Activated naive CD4-positive, alpha-beta T cell treated with anti-CD3 and anti-CD28 coated beads, Interleukin-2, amount 50 U/mL, for 24 hours (primary cell): ENCODE data around the gene LACRT.

Experiments
- H3K27ac Mint-ChIP-seq: one replicate; pipeline ENCODE4 v1.8.0; 2021; ENCODE audit warnings: mild to moderate bottlenecking, mixed read lengths
- H3K27me3 Mint-ChIP-seq: one replicate; pipeline ENCODE4 v1.8.0; 2021; ENCODE audit warnings: mixed read lengths
- H3K36me3 Mint-ChIP-seq: one replicate; pipeline ENCODE4 v1.8.0; 2021; ENCODE audit warnings: mixed read lengths
- H3K4me1 Mint-ChIP-seq: one replicate; pipeline ENCODE4 v1.8.0; 2021; ENCODE audit warnings: mixed read lengths
- H3K4me3 Mint-ChIP-seq: one replicate; pipeline ENCODE4 v1.8.0; 2021; ENCODE audit warnings: mild to moderate bottlenecking, mixed read lengths
- H3K9me3 Mint-ChIP-seq: one replicate; pipeline ENCODE4 v1.8.0; 2021; ENCODE audit warnings: mixed read lengths

Gene LACRT

DNA sequence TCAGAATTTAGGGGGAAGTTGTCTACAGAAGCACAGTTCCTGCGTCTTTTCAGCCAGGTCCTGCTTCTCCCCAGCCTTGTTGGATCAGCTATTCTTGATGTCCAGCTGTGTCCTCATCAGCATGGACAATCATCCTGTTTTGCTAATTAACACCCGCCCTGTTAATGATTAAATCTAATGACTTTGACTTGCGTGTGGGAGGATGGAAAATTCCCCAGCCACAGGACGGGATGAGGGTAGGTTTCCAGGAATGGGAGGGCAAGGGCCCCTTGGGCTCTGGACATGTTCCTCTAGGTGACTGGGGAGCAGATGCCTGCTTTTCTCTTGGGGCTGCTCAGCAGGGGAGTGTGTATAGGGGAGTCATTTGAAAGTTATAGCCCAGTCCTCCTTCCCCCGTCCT is 41.0 kb downstream of the LACRT start:
- peaks cover 15% of the 10 kb centered on the region for H3K4me1 Mint-ChIP-seq
- no peak overlapping the region for H3K4me3 Mint-ChIP-seq
- peaks cover 17% of the 10 kb centered on the region for H3K27me3 Mint-ChIP-seq
- H3K27ac Mint-ChIP-seq: no peak overlapping the region
- H3K36me3 Mint-ChIP-seq: no peaks in the 10 kb centered on the region
- H3K9me3 Mint-ChIP-seq: no peaks in the 10 kb centered on the region

DNA sequence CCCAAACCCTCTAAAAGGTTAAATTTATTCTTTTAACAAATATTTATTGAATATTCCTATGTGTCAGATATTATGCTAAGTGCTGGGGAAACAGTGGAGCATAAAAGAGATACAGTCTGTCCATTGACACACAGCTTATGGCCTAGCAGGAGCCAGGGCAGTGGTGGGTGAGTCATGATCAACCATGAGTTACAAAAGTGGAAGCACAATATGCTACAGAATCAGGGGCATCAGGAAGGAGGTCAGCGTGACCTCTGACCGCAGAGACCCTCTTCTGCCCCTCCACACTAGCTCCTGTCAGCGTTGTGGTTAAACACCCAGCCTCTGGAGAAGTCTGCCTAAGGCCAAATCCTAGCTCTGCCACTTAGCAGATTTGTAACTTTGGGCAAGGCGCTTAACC is 41.6 kb downstream of the LACRT start:
- H3K27ac Mint-ChIP-seq: no peak overlapping the region
- H3K27me3 Mint-ChIP-seq: peaks cover 17% of the 10 kb centered on the region
- no peak overlapping the region for H3K4me3 Mint-ChIP-seq
- peaks cover 16% of the 10 kb centered on the region for H3K4me1 Mint-ChIP-seq
- no peaks in the 10 kb centered on the region for H3K36me3 Mint-ChIP-seq
- H3K9me3 Mint-ChIP-seq: no peaks in the 10 kb centered on the region

DNA sequence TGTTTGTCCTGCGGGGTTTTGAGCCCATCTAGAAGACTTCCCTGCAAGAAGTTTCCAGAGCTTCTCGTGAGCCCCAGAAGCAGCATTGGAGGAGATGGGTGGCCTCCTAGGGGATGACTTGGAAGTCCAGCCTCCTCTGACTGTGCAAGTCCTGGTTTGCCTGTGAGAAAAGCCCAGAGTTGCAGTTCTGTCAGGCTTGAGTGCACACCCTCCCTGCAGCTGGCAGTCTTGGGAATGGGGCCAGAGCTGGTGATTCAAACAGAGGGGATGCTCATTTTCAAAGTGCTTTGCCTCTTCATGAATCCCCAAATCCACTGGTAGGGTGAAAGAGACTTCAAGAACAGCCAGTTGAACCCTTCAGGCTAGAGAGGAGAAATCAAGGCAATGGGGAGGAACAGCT is 42.4 kb downstream of the LACRT start:
- peaks cover 19% of the 10 kb centered on the region for H3K27me3 Mint-ChIP-seq

DNA sequence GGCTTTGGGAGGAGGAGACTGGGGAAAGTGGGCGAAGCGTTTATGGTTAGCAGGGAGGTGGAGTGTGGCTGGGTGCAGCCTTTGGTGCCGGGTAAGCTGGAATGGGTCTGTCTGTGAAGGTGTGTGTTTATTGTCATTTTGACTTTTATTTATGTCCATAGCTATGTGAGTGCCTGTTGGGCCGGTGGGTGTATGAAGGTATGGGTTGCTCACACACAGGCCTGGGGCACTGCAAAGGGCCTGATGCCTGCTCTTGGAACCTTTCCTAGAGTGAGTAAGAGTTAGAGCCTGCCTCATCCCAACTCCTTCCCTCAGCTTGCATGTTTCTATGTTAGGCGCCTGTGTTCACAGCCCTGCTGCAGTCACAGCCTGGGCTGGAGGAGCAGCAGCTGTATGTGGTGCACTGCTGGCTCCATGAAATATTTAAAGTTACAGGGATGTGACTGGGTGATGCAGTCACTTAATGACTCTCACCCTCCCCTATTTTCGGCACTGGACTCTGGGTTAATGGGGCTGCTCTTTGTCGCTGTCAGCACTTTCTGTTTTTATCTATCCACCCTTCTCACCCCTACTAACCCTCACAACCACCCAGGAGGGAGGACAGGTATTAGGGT is 43.6 kb downstream of the LACRT start:
- no peaks in the 10 kb centered on the region for H3K9me3 Mint-ChIP-seq
- peaks cover 26% of the 10 kb centered on the region for H3K27me3 Mint-ChIP-seq
- peaks cover 10% of the 10 kb centered on the region for H3K4me1 Mint-ChIP-seq
- H3K27ac Mint-ChIP-seq: no peak overlapping the region
- no peak overlapping the region for H3K4me3 Mint-ChIP-seq
- H3K36me3 Mint-ChIP-seq: no peaks in the 10 kb centered on the region

More for the DNA sequence above, 42.4 kb downstream of the LACRT start:
- no peak overlapping the region for H3K27ac Mint-ChIP-seq
- H3K9me3 Mint-ChIP-seq: no peaks in the 10 kb centered on the region
- H3K4me3 Mint-ChIP-seq: no peak overlapping the region
- H3K36me3 Mint-ChIP-seq: no peaks in the 10 kb centered on the region
- peaks cover 16% of the 10 kb centered on the region for H3K4me1 Mint-ChIP-seq

DNA sequence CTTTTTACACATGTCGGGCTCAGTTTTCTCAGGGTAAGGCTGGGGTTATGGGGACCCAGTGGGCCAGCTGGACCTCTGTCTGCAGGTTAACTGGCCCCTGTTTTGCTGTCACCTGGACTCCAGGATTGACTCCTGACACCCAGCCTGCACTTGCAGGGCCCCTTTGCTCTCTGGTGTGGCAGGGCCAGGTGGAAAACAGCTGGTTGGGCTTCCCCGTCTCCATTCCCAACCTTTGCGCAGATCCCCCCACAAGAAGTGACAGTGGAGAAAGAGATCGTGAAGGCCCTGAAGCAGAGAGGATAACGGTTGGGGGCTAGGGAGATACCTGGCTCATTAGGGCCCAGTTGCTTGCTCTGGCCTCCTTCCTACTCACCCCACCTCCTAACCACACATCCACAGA is 44.7 kb downstream of the LACRT start:
- H3K27me3 Mint-ChIP-seq: peaks cover 34% of the 10 kb centered on the region
- no peaks in the 10 kb centered on the region for H3K36me3 Mint-ChIP-seq
- peaks cover 10% of the 10 kb centered on the region for H3K4me1 Mint-ChIP-seq
- H3K4me3 Mint-ChIP-seq: peak overlapping the region; percentile 51
- peak overlapping the region; percentile 5 for H3K27ac Mint-ChIP-seq
- H3K9me3 Mint-ChIP-seq: no peaks in the 10 kb centered on the region

DNA sequence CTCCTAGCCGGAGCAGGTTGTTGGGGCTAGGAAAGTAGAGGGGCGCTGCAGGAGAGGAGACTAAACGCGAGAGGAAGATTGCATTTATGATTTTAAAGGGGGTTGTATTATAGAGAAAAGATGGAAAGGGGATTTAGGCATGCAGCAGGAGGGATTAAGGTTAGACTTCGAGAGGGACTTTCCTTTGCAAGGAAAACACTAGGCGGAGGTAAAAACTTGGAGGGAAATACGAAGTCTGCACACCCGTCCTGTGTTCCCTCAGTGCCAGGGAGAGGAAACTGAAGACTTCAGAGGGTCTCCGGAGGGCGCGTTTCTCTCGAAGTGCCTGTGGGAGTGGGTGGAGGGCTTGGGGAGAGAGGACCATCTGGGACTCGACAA is 45.8 kb downstream of the LACRT start:
- H3K36me3 Mint-ChIP-seq: no peaks in the 10 kb centered on the region
- peaks cover 36% of the 10 kb centered on the region for H3K27me3 Mint-ChIP-seq
- no peaks in the 10 kb centered on the region for H3K9me3 Mint-ChIP-seq
- peak overlapping the region; percentile 75 for H3K4me3 Mint-ChIP-seq
- H3K27ac Mint-ChIP-seq: no peak overlapping the region
- peaks cover 10% of the 10 kb centered on the region for H3K4me1 Mint-ChIP-seq

DNA sequence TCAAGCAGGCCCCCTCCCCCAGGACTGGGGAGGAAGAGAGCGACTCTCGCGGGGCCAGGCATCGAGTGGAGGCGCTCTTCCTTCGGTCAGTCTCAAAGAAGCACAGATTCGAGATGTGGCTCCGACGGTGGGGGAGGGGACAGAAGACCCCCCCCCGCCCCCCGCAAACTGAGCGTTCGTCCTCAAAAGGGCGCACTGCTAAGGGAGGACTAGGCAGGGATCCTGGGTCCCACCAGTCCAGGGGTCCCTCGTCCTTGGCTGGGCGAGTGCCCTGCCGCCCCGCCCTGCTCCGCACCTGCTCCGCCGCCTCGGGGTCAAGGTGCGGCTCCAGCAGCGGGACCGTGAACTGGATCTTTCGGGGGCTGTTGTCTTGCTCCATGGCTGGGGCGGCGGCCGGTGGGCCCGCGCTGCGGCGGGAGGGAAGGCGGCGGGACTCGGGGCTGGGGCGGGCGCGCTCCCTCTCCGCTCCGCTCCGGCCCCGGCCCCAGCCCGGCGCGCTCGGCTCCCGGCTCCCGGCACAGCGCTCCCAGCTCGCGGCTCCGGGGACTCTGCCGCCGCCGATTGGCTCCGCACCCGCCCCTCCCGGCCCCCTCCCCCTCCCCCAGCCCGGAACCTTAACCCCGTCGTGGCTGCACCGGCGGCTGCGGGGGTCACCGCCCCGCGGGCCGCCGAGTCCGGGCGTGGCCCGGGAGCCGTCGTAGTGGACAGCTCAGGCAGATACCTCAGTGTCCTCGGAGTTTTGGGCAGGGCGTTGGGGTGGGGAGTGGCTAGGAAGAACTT is 46.4 kb downstream of the LACRT start, which contains the start of gene PPP1R1A:
TSS of gene PPP1R1A (minus strand) at position 550 of the 780 bp plus-strand sequence. CDS start at position 379, 171 bp downstream.
- no peak within 1 kb of the TSS for H3K27ac Mint-ChIP-seq
- peak within 1 kb of the TSS; percentile 75 for H3K4me3 Mint-ChIP-seq
- H3K36me3 Mint-ChIP-seq: no peaks in the 10 kb centered on the region
- no peaks in the 10 kb centered on the region for H3K9me3 Mint-ChIP-seq
- peaks cover 36% of the 10 kb centered on the region for H3K27me3 Mint-ChIP-seq
- peaks cover 10% of the 10 kb centered on the region for H3K4me1 Mint-ChIP-seq

DNA sequence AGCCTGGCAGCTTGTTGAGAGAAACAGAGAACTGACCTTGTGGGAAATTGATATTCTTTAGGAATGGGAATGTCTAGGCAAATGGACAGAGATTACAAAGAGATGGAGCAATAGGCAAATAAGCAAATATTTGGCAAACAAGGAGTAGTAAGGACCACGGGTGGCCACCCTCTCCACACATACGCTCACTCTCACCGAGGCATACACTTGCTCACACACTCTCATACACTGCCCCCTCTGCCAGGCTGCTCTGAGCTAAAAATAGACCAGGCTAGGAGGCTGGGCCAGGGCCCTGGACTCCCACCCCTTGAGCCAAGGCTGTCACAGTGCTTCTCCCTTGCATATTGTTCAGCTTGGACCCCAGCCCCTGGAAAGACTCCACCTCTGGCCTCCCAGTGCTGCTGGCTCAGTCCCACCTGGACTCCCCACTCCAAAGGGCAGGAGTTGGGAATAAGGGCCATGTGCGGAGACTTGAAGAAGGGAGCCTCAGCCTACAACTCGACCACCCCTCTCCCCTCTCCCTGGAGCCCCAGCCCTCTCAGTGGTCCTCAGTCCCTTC is 47.3 kb downstream of the LACRT start:
- Mint-ChIP-seq H3K27ac (no peak overlapping the region), H3K36me3 (no peaks in the 10 kb centered on the region), H3K27me3 (peaks cover 37% of the 10 kb centered on the region), H3K9me3 (no peaks in the 10 kb centered on the region), H3K4me1 (peaks cover 10% of the 10 kb centered on the region), H3K4me3 (peak overlapping the region; percentile 40)

DNA sequence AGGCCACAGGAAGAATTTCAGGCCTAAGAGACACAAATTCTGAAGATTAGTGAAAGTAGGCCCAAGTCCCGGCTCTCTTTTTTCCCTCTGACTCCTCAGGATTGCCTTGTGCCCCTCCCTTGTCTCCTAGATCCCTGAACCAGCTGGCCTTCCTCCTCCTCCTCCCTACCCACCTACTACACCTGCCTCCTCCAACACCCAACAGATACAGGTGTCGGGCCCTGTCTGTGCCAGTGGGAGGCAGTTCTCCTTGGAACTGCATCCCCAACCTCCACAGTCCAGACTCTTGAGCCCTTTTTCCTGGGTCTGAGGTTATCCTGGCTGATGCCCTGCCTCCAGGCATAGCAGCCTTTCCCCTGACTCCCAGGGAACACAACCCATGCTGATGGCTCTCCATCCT is 48.1 kb downstream of the LACRT start:
- Mint-ChIP-seq H3K27ac (no peak overlapping the region), H3K36me3 (no peaks in the 10 kb centered on the region), H3K9me3 (no peaks in the 10 kb centered on the region), H3K4me1 (peaks cover 10% of the 10 kb centered on the region), H3K27me3 (peaks cover 37% of the 10 kb centered on the region), H3K4me3 (no peak overlapping the region)

DNA sequence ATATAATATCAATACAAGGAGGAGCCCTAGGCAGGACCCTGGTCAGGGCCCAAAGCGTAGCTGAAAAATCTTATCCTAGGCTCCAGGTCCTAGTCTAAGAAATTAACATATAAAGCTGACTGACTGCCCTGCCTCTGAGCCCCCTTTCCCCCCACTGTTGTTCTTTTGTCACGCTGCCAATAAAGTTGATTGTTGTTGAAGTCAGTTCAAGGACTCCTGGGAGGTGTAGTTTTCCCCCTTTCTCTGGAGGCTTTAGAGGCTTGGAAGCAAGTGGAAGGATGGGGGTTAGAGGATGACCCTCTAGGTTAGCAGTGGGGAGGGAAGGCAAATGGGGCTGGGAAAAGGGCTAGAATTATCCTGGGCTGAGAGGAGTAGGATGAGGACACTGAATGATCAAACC is 49.5 kb downstream of the LACRT start:
- no peak overlapping the region for H3K27ac Mint-ChIP-seq
- H3K4me3 Mint-ChIP-seq: no peak overlapping the region

DNA sequence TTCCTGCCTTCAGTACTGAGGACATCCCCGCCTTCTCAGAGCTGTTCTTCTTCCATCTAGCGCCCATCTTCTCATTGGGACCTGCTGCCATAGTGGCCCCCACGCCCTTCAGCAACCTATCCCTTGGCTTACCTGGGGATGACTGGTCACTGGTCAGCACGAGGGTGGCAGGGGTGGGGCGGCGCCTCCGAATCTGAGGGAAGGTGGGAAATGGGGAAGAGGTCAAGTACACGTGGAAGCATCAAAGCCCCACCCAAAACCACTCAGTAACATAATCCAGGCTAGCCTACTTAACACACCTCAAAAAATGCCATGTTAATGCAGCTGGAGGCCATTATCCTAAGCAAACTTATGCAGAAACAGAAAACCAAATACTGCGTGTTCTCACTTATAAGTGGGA is 50.6 kb downstream of the LACRT start:
- Mint-ChIP-seq H3K27me3 (peaks cover 25% of the 10 kb centered on the region), H3K4me3 (no peak overlapping the region), H3K27ac (no peak overlapping the region), H3K9me3 (no peaks in the 10 kb centered on the region), H3K4me1 (peaks cover 11% of the 10 kb centered on the region), H3K36me3 (no peaks in the 10 kb centered on the region)

More for the DNA sequence above, 49.5 kb downstream of the LACRT start:
- H3K36me3 Mint-ChIP-seq: no peaks in the 10 kb centered on the region
- peaks cover 10% of the 10 kb centered on the region for H3K4me1 Mint-ChIP-seq
- no peaks in the 10 kb centered on the region for H3K9me3 Mint-ChIP-seq
- H3K27me3 Mint-ChIP-seq: peaks cover 35% of the 10 kb centered on the region

DNA sequence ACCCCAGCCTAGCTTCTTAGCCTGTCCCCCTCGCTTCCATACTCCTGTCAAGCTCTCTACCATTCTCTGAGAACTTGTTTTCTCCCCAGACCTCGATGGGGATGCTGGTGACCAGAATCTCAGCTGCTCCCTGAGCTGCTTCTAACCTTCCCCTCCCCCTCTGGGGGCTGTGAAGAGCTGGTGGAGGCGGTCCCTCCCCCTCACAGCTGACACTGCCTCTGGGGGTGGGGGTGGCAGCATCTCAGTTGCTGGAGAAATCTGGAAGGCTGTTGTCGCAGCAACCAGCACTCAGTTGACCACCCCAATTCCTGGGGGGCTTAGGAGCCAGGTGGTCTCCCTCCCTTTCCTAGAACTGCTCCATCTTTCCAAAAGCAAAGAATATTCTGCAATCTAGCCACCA is 51.0 kb downstream of the LACRT start:
- peaks cover 7% of the 10 kb centered on the region for H3K4me1 Mint-ChIP-seq
- H3K27me3 Mint-ChIP-seq: peaks cover 21% of the 10 kb centered on the region
- H3K4me3 Mint-ChIP-seq: no peak overlapping the region
- no peaks in the 10 kb centered on the region for H3K36me3 Mint-ChIP-seq
- H3K27ac Mint-ChIP-seq: no peak overlapping the region
- no peaks in the 10 kb centered on the region for H3K9me3 Mint-ChIP-seq

DNA sequence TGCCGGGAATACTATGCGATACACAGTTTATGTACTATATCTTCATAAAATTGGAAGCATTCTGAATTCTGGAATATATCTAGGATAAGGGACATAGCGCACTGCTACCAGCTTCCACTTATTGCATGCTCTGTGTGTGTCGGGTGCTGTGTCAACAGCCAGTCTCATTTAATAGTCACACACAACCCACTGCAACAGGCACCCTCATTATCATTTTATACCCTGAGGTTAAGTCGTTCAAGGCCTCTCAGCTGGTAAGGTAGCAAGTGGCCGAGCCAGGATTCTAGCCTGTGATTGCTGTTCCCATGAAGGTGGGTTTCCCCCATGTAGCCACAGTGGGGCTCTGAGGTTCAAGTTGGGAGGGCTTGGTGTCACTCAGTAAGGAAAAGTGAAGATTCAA is 53.3 kb downstream of the LACRT start:
- Mint-ChIP-seq H3K4me3 (no peak overlapping the region), H3K27me3 (peaks cover 11% of the 10 kb centered on the region), H3K36me3 (no peaks in the 10 kb centered on the region), H3K4me1 (peaks cover 5% of the 10 kb centered on the region), H3K9me3 (no peaks in the 10 kb centered on the region), H3K27ac (no peak overlapping the region)
